Fibroblast of lung (primary cell): Measurements from ENCODE around the gene HMGB2. TPM values are rescaled to one million over a fixed set of nuclear protein-coding genes. Genes with fewer than 3 reads are reported as not detected.

Experiments used
- DNase-seq, 2 donors: peaks; one replicate each; pipeline versions ENCODE4 v3.0.0 to v3.0.0-alpha.2; 2010; ENCODE audit warnings: low read depth in 2 of 2
- H2AFZ ChIP-seq: 2 replicates; pipeline ENCODE4 v1.5.1; 2012; ENCODE audit warnings: low read length, control low read depth, inconsistent platforms
- H3K27ac ChIP-seq: 2 replicates; pipeline ENCODE4 v1.5.1; 2011; ENCODE audit warnings: low read length, control low read depth; ENCODE audit not compliant: insufficient read depth
- H3K27me3 ChIP-seq: 2 replicates; pipeline ENCODE4 v1.5.1; 2011; ENCODE audit warnings: mild to moderate bottlenecking, low read length; ENCODE audit not compliant: control insufficient read depth, insufficient read depth
- H3K36me3 ChIP-seq: 2 replicates; pipeline ENCODE4 v1.5.1; 2011; ENCODE audit warnings: low read length; ENCODE audit not compliant: control insufficient read depth, insufficient read depth
- H3K4me1 ChIP-seq: 2 replicates; pipeline ENCODE4 v1.5.1; 2011; ENCODE audit warnings: low read length; ENCODE audit not compliant: control insufficient read depth, insufficient read depth; ENCODE audit errors: extremely low read depth
- H3K4me2 ChIP-seq: 2 replicates; pipeline ENCODE4 v1.5.1; 2011; ENCODE audit warnings: low read length, control low read depth; ENCODE audit not compliant: insufficient read depth; ENCODE audit errors: extremely low read depth
- H3K4me3 ChIP-seq, 4 experiments: fragments of 200-600 bp in 1 of 4; sonication (generic) in 1 of 4; replicated peaks in 1 of 4; 2 replicates each; pipeline ENCODE4 v1.5.1; 2011 to 2016; ENCODE audit warnings: low read length in 4 of 4, low read depth in 3 of 4, mild to moderate bottlenecking in 3 of 4, control low read depth in 2 of 4, inconsistent platforms in 1 of 4, mixed read lengths in 1 of 4; ENCODE audit not compliant: insufficient read depth in 1 of 4; ENCODE audit errors: control extremely low read depth in 1 of 4
- H3K79me2 ChIP-seq: 2 replicates; pipeline ENCODE4 v1.5.1; 2012; ENCODE audit warnings: mild to moderate bottlenecking, low read length, inconsistent platforms; ENCODE audit not compliant: control insufficient read depth, insufficient read depth
- H3K9ac ChIP-seq: 2 replicates; pipeline ENCODE4 v1.5.1; 2011; ENCODE audit warnings: mild to moderate bottlenecking, low read length, control low read depth; ENCODE audit not compliant: insufficient read depth
- H3K9me3 ChIP-seq: 2 replicates; pipeline ENCODE4 v1.5.1; 2012; ENCODE audit warnings: low read depth, low read length; ENCODE audit not compliant: control insufficient read depth, insufficient read depth
- H4K20me1 ChIP-seq: 2 replicates; pipeline ENCODE4 v1.5.1; 2011; ENCODE audit warnings: low read length; ENCODE audit not compliant: control insufficient read depth, insufficient read depth; ENCODE audit errors: extremely low read depth
- EZH2 ChIP-seq: IDR thresholded peaks from 2 replicates; pipeline ENCODE4 v1.5.1; 2012; ENCODE audit warnings: low read length, control low read depth, mild to moderate bottlenecking; ENCODE audit errors: missing control alignments
- polyA plus RNA-seq, 2 donors: library from polyadenylated mRNA; depleted of rRNA in 1 of 2; stranded (reverse) in 1 of 2; unstranded in 1 of 2; fragments of >200 nt; gene quantifications; 2 replicates each; pipeline ENCODE4 v1.2.1, GENCODE V29; 2011 to 2012; ENCODE audit warnings: missing spikeins in 1 of 2
- total RNA-seq: library from RNA; depleted of rRNA; stranded (reverse); fragments of >200 nt; gene quantifications from 2 replicates; pipeline ENCODE4 v1.2.1, GENCODE V29; 2014
- TF ChIP-seq, protein P1 (sequence below), 2 donors: IDR thresholded peaks in 1 of 2; conservative IDR thresholded peaks in 1 of 2; 1 replicate in 1 of 2; 2 replicates in 1 of 2; pipeline ENCODE4 v1.5.1; 2011 to 2012; ENCODE audit warnings: low read length in 2 of 2, control low read depth in 1 of 2, inconsistent platforms in 1 of 2, low read depth in 1 of 2, mild to moderate bottlenecking in 1 of 2

The HMGB2 gene
- total and polyA plus RNA-seq, 2 donors (not counting 1 experiment from before 2014, with no cell fraction given), result 123 to 183 TPM

DNA sequence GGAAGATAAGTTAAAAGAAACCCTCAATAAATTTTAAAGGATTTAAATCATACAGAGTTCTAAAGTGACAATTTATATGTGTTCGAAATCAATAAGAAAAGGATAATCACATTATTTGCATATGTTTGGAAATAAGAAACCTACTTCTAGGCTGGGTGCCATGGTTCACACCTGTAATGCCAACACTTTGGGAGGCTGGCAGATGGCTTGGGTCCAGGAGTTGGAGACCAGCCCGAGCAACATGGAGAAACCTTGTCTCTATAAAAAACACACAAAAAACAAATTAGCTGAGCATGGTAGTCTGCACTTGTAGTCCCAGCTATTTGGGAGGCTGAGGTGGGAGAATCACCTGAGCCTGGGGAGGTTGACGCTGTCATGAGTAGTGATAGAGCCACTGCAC, 28.5 kb upstream of the HMGB2 start:
- no peak for DNase-seq
- no peaks in the 10 kb centered on the region for H3K79me2 ChIP-seq
- H3K4me1 ChIP-seq, result no peaks in the 10 kb centered on the region
- H3K4me3 ChIP-seq, result no peak overlapping the region
- H3K27me3 ChIP-seq, result no peaks in the 10 kb centered on the region
- no peak overlapping the region for H2AFZ ChIP-seq
- H3K4me2 ChIP-seq, result no peak overlapping the region
- H3K27ac ChIP-seq, result no peak overlapping the region
- no peak for TF ChIP-seq EZH2
- TF ChIP-seq, protein P1, sequence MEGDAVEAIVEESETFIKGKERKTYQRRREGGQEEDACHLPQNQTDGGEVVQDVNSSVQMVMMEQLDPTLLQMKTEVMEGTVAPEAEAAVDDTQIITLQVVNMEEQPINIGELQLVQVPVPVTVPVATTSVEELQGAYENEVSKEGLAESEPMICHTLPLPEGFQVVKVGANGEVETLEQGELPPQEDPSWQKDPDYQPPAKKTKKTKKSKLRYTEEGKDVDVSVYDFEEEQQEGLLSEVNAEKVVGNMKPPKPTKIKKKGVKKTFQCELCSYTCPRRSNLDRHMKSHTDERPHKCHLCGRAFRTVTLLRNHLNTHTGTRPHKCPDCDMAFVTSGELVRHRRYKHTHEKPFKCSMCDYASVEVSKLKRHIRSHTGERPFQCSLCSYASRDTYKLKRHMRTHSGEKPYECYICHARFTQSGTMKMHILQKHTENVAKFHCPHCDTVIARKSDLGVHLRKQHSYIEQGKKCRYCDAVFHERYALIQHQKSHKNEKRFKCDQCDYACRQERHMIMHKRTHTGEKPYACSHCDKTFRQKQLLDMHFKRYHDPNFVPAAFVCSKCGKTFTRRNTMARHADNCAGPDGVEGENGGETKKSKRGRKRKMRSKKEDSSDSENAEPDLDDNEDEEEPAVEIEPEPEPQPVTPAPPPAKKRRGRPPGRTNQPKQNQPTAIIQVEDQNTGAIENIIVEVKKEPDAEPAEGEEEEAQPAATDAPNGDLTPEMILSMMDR (conservative IDR thresholded peaks at IDR 0.05 in 1 of 2, IDR thresholded peaks at IDR 0.05 in 1 of 2; ENCODE audit: low read depth in 1 of 2, low read length in 2 of 2), result no peak
- H3K9me3 ChIP-seq, result no peaks in the 10 kb centered on the region
- no peak overlapping the region for H3K9ac ChIP-seq
- no peaks in the 10 kb centered on the region for H4K20me1 ChIP-seq
- H3K36me3 ChIP-seq, result no peaks in the 10 kb centered on the region

DNA sequence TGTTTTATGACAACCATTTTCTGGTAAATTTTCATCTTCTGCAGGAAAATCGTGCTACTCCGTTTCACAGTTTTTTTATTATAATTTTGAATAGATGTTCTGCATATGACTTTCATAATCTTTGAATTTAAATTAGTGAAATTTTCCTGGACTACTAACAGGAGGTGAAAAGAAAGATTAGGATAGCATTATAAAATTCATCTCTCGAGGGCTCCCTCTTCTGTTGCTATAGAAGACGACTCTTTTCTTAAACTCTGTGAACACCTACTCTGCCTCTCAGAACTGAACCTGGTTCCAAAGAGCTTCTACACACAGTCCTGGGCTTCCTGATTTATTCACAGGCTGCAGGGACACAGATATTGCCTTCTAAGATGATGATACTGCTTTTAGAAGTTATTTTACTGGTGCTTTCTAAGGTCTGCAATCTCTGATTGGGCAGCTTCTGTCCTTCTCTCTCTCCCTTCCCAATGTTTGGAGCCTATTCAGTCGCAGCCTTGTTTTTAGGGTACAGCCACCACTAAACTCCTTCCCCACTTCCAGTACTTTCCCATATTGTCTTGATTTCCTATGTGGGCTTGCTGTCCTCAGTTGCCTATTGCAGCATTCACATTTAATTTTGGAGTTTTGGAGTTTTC, 26.5 kb upstream of the HMGB2 start:
- peak in 1 of 2 donors; percentile 34 for DNase-seq

DNA sequence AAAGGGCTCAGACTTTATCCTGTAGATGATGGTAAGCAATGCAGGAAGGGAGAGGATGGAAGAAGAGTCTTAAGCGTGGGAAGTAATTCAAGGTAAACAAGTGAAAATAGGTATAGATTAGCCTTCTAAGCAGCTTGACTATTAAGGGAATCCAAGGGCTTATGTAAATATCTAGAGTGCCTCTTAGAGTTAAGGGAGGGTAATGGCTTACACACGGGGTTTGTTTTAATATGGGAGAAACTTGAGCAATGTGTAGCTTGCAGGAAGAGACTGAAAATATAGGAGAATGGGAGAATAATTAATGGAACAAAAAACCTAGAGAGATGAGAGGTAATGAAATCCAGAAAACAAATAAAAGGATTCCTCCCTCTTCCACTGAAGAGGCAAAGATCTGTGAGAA, 23.8 kb upstream of the HMGB2 start:
- Histone ChIP-seq H3K36me3 (no peaks in the 10 kb centered on the region), H3K27ac (no peak overlapping the region), H3K4me3 (no peak overlapping the region), H3K4me1 (no peaks in the 10 kb centered on the region), H3K27me3 (no peaks in the 10 kb centered on the region), H3K9ac (no peak overlapping the region), H3K79me2 (no peaks in the 10 kb centered on the region), H4K20me1 (no peaks in the 10 kb centered on the region), H3K9me3 (no peaks in the 10 kb centered on the region), H3K4me2 (no peak overlapping the region), H2AFZ (no peak overlapping the region)
- DNase-seq, result no peak
- no peak for TF ChIP-seq EZH2
- TF ChIP-seq, protein P1 (conservative IDR thresholded peaks at IDR 0.05 in 1 of 2, IDR thresholded peaks at IDR 0.05 in 1 of 2; ENCODE audit: low read depth in 1 of 2, low read length in 2 of 2), result no peak

More for the DNA sequence above, 26.5 kb upstream of the HMGB2 start:
- Histone ChIP-seq H3K27me3 (no peaks in the 10 kb centered on the region), H3K9ac (no peak overlapping the region), H3K36me3 (no peaks in the 10 kb centered on the region), H4K20me1 (no peaks in the 10 kb centered on the region), H3K79me2 (no peaks in the 10 kb centered on the region), H3K4me1 (no peaks in the 10 kb centered on the region), H3K9me3 (no peaks in the 10 kb centered on the region), H3K4me2 (no peak overlapping the region), H2AFZ (peak overlapping the region; percentile 52), H3K4me3 (no peak overlapping the region), H3K27ac (no peak overlapping the region)
- TF ChIP-seq EZH2, result no peak
- TF ChIP-seq, protein P1 (conservative IDR thresholded peaks at IDR 0.05 in 1 of 2, IDR thresholded peaks at IDR 0.05 in 1 of 2; ENCODE audit: low read depth in 1 of 2, low read length in 2 of 2), result peak; percentile 23 to 50
